Smooth muscle cell (in vitro differentiated cells): ENCODE measurements around the gene C8B. TPM values are rescaled to one million over a fixed set of nuclear protein-coding genes. Genes with fewer than 3 reads are reported as not detected.

Experiments
- DNase-seq: peaks from one replicate; lab custom pipeline; 2025; ENCODE audit not compliant: unreplicated experiment; lab: John Stamatoyannopoulos, UW
- H2AFZ ChIP-seq: fragments of 200-600 bp; sonication (generic); 2 replicates; pipeline ENCODE4 v1.6.0; 2016; ENCODE audit warnings: antibody characterized with exemption, low read depth, mild to moderate bottlenecking
- H3F3A ChIP-seq: fragments of 200-600 bp; sonication (generic); 2 replicates; pipeline ENCODE4 v1.6.0; 2017; ENCODE audit warnings: antibody characterized with exemption, low read depth
- H3K27ac ChIP-seq: fragments of 200-600 bp; sonication (generic); 2 replicates; pipeline ENCODE4 v1.5.1; 2016; ENCODE audit warnings: low read depth, mild to moderate bottlenecking
- H3K27me3 ChIP-seq: fragments of 200-600 bp; sonication (generic); 2 replicates; pipeline ENCODE4 v1.6.1; 2016; ENCODE audit warnings: low read depth, mild to moderate bottlenecking
- H3K36me3 ChIP-seq: fragments of 200-600 bp; sonication (generic); 2 replicates; pipeline ENCODE4 v1.5.1; 2016; ENCODE audit warnings: low read depth
- H3K4me1 ChIP-seq: fragments of 200-600 bp; sonication (generic); 2 replicates; pipeline ENCODE4 v1.5.1; 2016; ENCODE audit warnings: low read depth
- H3K4me2 ChIP-seq: fragments of 200-600 bp; sonication (generic); 2 replicates; pipeline ENCODE4 v1.6.0; 2016; ENCODE audit warnings: mild to moderate bottlenecking
- H3K4me3 ChIP-seq: fragments of 200-600 bp; sonication (generic); 2 replicates; pipeline ENCODE4 v1.5.1; 2016; ENCODE audit warnings: mild to moderate bottlenecking
- H3K79me2 ChIP-seq: fragments of 200-600 bp; sonication (generic); 2 replicates; pipeline ENCODE4 v1.6.0; 2016; ENCODE audit warnings: low read depth, mild to moderate bottlenecking
- H3K9ac ChIP-seq: fragments of 200-600 bp; sonication (generic); 2 replicates; pipeline ENCODE4 v1.6.0; 2016; ENCODE audit warnings: low read depth
- H3K9me3 ChIP-seq: fragments of 200-600 bp; sonication (generic); replicated peaks from 2 replicates; pipeline ENCODE4 v1.5.1; 2016; ENCODE audit warnings: low read depth
- H4K20me1 ChIP-seq: fragments of 200-600 bp; sonication (generic); 2 replicates; pipeline ENCODE4 v1.6.0; 2016; ENCODE audit warnings: low read depth
- CTCF ChIP-seq: fragments of 200-600 bp; sonication (generic); IDR thresholded peaks from 2 replicates; pipeline ENCODE4 v1.5.1; 2017; ENCODE audit warnings: borderline replicate concordance, mild to moderate bottlenecking, antibody characterized with exemption; ENCODE audit not compliant: insufficient read depth, poor library complexity, severe bottlenecking
- WGBS: methylation state at CpG from one replicate; pipeline ENCODE4 v1.1.7; 2016; ENCODE audit warnings: low lambda C conversion rate; 5-methylcytosine and 5-hydroxymethylcytosine counted together
- polyA plus RNA-seq: library from polyadenylated mRNA; unstranded; fragments of >200 nt; fragmentation: Nextera tagmentation; extraction: Ambion mirVana; gene quantifications from 2 replicates; pipeline ENCODE4 v1.2.1, GENCODE V29; 2016
- total RNA-seq: library from RNA; depleted of rRNA; stranded (reverse); fragments of >200 nt; gene quantifications from 2 replicates; pipeline ENCODE4 v1.2.3, GENCODE V29; 2014

Gene C8B
- total and polyA plus RNA-seq, 2 experiments from 2014 or later: 0.09 TPM; not detected in 1

DNA sequence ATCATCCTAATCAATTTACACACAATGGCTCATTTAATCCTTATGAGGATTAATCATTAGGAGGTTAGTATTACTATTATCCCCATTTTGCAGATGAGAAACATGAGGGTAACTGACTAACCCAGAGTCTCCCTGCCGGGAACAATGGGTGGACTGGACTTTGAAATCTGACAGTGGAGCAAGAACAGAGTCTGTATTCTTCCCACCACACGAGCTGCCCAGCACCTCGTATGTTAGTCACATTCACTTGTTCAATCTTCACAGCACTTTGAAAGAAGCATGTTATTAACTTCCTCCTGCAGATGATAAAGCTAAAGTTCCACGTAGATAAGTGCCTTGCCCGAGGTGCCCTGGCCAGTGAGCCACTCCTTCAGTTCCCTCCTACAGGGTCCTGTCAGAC, 12.4 kb downstream of the C8B start:
- Histone ChIP-seq H3K4me2 (no peak overlapping the region), H3K4me3 (no peak overlapping the region), H3K27me3 (no peaks in the 10 kb centered on the region), H4K20me1 (no peaks in the 10 kb centered on the region), H3K27ac (no peak overlapping the region), H3K4me1 (peaks cover 8% of the 10 kb centered on the region), H3K9ac (no peak overlapping the region), H3K36me3 (no peaks in the 10 kb centered on the region), H3K9me3 (no peaks in the 10 kb centered on the region), H3F3A (no peaks in the 10 kb centered on the region), H3K79me2 (no peaks in the 10 kb centered on the region), H2AFZ (no peak overlapping the region)
- TF ChIP-seq CTCF: no peak
- no peak for DNase-seq
- 52% methylated on average over 5 of the region's 5 CpGs for WGBS

GRCh38 chr1:56952501-56952900, 13.3 kb downstream of the C8B start:
- Histone ChIP-seq H3K4me3 (no peak overlapping the region), H2AFZ (no peak overlapping the region), H3F3A (no peaks in the 10 kb centered on the region), H3K4me2 (no peak overlapping the region), H3K9ac (no peak overlapping the region), H3K79me2 (no peaks in the 10 kb centered on the region), H3K36me3 (no peaks in the 10 kb centered on the region), H3K4me1 (no peaks in the 10 kb centered on the region), H3K27me3 (no peaks in the 10 kb centered on the region), H3K27ac (no peak overlapping the region), H4K20me1 (no peaks in the 10 kb centered on the region), H3K9me3 (no peaks in the 10 kb centered on the region)
- WGBS: 93% methylated on average over 8 of the region's 8 CpGs
- TF ChIP-seq CTCF: no peak
- DNase-seq: no peak

- Histone ChIP-seq H3K9me3 (no peaks in the 10 kb centered on the region), H2AFZ (no peak overlapping the region), H3K36me3 (no peaks in the 10 kb centered on the region), H3K9ac (no peak overlapping the region), H3K27me3 (no peaks in the 10 kb centered on the region), H3K4me3 (no peak overlapping the region), H4K20me1 (no peaks in the 10 kb centered on the region), H3K79me2 (no peaks in the 10 kb centered on the region), H3K4me1 (no peaks in the 10 kb centered on the region), H3K4me2 (peak overlapping the region; percentile 61), H3K27ac (peak overlapping the region; percentile 42), H3F3A (no peaks in the 10 kb centered on the region)
- TF ChIP-seq CTCF: no peak
- no peak for DNase-seq
- 89% methylated on average over 1 of the region's 1 CpG for WGBS
Measured at GRCh38 chr1:56948403-56949023, 17.3 kb downstream of the C8B start.

GRCh38 chr1:56940039-56940438, 25.8 kb downstream of the C8B start:
- Histone ChIP-seq H3K27ac (no peak overlapping the region), H2AFZ (no peak overlapping the region), H3K27me3 (no peaks in the 10 kb centered on the region), H3K4me2 (no peak overlapping the region), H3K4me3 (no peak overlapping the region), H3F3A (no peaks in the 10 kb centered on the region), H4K20me1 (no peaks in the 10 kb centered on the region), H3K9ac (no peak overlapping the region), H3K36me3 (no peaks in the 10 kb centered on the region), H3K4me1 (peaks cover 3% of the 10 kb centered on the region), H3K79me2 (no peaks in the 10 kb centered on the region), H3K9me3 (no peaks in the 10 kb centered on the region)
- no peak for DNase-seq
- 0% methylated on average over 1 of the region's 1 CpG for WGBS
- no peak for TF ChIP-seq CTCF
